ENCODE measurements around the gene PITPNB. TPM values are rescaled to one million over a fixed set of nuclear protein-coding genes. Genes with fewer than 3 reads are reported as not detected.

The PITPNB gene
- total RNA-seq, 1 experiment from 2014 or later: 13.4 TPM

DNA sequence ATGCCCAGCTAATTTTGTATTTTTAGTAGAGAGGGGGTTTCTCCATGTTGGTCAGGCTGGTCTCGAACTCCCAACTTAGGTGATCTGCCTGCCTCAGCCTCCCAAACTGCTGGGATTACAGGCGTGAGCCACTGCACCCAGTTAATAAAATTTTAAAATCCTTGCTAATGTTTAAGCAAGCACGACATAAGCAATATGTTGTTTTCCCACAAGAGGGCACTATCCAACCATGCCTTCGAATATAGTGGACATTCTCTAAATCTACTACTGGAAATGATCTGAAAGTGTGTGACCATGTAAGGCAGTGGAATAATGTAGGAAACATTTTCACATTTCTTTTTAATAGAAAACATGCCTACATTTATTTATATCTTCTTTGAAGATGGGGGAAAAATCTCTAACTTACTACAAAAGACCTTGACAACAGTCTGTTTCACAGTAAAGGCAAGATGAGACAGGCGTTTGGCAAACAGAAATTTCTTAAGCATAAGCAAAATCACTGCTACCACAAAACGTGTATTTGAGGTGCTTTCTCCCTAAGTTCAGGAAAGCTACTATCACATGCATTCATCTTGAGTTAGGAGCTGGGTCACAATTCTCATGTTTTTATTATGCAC lies 38.2 kb downstream of the PITPNB start:
- DNase-seq (ENCODE audit: low spot score): peak; percentile 39

DNA sequence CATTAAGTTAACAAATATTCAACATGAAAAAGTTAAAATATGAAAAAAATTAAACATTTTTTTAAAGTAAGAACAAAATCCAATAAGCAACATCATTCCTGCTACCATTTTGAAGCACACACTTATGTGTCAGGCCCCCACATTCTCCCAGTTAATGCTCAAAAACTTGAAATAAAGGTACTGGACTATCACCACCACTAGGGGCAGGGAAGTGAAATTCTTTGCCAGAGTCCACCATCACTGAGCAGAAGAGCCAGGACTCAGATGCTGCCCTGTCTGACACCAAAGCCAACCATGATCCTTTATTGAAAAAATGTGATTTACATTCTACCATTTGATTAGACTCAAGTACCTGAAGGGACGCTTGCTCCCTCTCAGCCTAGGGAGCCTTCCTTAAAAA lies 39.1 kb downstream of the PITPNB start:
- peak; percentile 11 for DNase-seq (ENCODE audit: low spot score)

DNA sequence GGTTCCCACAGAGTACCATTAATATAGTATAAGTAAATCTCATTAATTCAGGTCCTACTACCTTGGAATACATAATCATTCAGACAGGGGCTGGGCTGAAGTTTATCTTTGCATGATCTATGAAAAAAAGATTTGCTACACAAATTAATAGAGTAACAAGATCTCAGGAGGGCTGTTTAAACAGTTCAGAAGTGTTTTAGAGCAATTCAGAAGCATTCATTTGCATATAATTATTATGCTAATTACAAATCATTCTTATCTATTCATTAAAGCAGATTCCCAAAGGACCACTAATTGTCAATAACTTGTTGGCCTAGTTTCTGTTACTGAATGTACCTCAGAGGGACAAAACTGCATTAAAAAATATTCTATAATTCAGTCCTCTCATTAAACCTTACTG lies 40.5 kb downstream of the PITPNB start:
- no peak for DNase-seq (ENCODE audit: low spot score)

DNA sequence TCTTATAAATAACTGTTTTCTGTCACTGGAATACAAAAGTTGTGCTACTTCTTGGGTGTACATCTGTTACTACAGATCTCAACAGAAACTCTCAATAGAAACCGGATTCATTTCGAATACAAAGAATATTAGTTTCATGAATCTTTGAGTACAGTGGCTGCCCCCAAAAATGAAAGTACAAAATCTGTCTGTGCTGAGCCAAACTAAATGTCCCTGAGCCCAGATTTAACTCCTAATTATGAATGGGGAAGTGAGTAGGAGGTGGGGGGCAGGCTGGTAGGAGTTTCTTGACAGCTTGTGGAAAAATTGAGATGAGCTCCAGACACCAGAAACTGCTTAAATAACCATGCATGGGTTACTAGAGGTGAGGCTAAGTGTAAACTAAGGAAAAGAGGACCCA lies 41.6 kb downstream of the PITPNB start:
- no peak for DNase-seq (ENCODE audit: low spot score)

DNA sequence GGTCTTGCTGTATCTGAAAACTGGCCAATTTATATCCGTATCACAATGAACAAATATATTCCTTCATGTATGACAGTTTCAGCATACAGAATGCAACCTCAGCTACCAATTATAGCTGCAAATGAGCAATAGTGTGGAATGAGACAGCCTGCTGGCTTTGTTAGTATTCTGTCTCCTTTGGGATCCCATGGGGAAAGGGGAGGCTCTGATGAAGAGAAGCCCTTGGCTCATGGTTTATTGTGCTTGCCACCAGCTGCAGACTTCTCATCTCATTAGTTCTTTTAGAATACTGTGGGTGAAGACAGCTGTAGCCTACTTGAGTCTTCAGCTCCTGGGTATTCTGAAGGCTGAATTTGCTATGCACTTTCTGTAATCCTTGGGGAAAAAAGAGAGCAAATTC lies 42.4 kb downstream of the PITPNB start:
- DNase-seq (ENCODE audit: low spot score): no peak

DNA sequence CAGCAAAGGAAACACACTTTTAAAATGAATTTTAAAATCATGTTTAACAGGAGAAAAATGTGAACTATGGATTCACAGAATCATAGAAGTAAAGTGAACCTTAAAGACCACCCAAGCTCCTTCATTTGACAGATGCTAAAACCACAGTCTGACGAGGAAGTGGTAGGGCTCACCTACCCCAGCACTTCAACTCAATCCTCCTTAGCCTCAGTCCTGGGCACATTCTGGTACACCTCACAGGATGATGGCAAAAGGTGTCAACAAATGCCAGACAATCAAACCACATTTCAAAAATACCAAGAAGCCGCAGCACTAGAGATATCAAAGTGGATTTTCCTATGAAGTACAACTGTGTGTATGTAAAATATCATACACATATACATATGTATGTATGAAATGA lies 43.1 kb downstream of the PITPNB start:
- DNase-seq (ENCODE audit: low spot score): no peak

DNA sequence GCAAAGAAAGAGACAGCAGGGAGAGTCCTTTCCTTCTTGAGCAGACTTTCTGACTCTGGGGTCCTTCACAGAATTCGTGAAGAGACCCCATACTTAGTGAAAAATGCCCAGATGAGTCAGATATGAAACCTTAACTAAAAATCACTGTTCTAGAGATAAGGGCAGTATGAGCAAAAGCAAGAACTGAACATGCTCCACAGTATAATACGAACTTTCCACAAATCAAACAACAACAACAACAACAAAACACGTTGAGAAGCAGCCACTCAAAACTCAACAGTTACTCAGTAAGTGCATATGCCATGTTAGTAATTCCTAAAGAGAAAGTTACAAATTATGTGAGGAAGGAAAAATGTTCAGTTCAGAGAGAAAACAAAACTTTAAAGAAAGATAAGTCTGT lies 44.3 kb downstream of the PITPNB start:
- no peak for DNase-seq (ENCODE audit: low spot score)

DNA sequence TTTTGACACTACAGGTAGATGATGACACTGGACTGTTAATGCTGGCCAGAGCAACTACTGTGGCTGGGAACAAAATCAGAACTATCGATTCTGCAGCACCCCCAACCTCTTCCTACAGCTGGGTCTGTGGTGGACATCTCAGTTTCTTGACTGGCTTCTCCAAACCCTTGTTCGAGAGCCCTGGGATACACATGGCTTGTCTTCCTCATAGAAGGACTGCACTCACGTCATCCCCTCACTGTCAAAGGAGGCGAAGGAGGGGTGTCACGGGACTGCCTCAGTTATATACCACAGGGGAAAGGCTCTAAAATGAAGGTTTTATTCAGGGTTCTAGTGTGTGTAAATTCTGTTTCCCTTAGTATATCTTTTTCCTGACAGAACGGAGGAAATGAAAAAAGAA lies 44.9 kb downstream of the PITPNB start:
- DNase-seq (ENCODE audit: low spot score): no peak

DNA sequence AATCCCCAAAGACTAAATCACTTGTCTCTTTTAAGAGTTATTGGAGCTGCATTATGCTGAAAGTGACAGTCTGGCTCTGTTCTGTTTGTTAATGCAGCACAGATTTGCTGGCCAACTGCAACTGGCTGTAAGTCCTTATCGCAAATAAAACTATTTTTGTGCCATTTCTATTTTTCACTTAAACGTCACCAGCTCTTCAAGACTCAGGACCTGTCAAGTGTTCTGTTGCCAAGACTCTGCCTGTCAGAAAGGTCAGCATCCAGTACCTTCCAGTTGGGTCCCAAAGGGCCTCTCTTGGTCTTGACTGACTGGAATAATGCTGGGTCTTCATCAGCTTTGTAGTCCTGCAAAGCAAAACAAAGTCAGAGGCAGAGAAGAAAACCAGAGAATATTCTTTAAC lies 45.6 kb downstream of the PITPNB start:
- no peak for DNase-seq (ENCODE audit: low spot score)

DNA sequence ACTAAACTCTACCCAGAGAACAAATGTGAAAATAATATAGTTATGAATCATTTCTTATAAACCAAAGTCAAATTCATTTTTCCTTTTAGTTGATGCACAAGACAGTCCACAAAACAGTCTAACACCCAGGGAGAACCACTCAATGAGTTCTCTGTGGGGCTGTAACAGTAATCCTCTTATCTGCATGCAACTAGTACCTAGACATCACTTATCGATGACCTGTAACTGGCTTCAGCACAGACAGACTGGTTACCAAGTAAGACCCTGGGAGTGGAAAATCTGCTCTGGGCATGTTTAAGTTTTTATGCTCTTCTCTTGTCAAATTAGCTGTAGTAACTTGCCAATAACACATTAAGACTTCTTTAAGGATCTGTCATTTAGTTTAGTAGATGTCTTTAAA lies 46.6 kb downstream of the PITPNB start:
- DNase-seq (ENCODE audit: low spot score): no peak

DNA sequence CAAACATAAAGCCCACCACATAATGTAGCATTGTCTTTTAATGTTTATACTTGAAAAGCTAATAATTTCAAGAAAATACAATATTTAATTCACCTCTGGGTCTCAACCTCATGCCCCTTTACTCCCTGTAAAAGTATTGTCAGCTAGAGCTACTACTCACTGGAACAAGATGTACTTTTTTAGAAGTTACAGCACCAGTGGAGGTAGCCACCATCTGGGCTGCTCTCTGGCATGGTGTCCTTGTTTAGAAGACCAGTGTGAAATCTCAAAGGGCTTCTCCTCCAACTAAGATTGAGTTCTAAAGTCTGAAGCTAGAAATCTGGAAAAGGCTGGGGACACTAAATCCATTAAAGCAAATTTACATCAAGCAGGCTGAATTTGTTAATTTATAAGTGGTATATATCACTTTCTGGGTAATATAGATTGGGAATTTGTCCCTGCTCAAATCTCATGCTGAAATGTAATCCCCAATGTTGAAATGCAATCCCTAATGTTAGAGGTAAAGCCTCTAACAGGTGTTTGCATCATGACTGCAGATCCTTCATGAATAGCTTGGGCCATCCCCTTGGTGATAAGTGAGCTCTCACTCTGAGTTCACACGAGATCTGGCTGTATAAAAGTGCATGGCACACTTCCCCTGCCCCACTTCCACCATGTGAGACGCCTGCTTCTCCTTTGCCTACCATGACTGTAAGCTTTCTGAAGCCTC lies 47.6 kb downstream of the PITPNB start:
- DNase-seq (ENCODE audit: low spot score): no peak

DNA sequence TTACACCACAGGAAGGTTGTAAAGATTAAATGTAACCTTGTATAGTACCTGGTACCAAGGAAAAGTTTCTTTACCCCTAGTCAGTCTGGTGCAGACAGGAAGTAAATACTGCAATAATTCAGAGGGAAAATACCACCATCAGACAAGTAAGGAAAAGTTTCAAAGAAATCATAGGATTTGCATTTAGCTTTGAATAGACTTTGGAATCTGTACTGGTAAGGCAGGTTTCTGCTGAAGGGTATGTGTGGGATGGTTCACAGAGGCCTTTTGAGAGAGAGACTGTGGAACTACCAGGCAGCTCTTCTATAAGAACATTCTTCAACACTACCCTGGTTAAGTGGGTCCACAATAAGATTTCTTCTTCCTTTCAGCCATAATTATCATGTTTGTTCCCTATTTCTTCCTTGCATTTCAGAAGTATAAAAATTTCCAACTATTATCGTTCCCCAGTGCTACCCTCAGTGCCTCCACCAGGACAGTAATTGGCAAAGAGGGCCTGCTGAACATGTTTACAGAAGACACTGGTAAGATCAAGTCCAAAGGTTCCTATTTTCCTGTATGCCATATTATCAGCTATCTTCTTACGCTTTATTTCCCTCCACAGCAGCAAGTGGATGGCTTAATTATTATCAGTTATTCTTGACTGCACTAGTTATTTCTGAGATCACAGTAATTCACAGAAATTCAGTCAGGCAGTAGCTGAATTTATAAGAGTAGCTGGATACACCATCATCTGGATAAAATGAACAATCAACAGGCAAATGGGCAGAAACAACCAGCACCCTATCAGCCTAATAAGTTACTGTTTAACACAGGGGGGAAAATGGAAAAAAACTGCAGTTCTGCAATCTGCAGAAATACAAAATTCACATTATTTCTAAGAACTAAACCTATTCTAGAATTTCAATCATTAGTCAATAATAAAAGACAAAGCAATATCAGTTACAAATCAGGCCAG lies 48.5 kb downstream of the PITPNB start:
- DNase-seq (ENCODE audit: low spot score): no peak

DNA sequence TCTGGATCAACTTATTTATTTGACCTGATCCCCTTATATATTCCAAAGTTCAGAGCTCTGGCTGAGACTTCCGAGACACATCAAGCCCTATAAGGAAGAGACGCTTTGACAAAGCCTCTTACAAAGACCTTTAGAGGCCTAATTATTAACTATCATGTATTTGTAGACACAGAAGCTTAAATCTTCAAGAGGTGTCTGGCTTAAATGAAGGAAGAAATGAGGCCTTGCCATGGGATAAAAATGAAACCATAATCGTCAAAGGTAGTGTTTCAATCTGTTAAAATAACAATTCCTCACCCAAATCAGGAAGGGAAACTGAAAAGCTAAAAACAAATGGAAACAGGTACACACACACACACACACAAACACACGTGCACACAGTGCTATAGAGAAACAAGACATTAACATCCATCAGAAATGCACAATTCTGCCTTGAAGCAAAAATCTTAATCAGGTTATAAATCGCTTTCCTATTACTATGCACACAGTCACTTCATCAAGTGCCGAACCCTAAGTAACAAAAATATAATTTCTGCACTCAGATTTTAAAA lies 50.2 kb downstream of the PITPNB start:
- no peak for DNase-seq (ENCODE audit: low spot score)

DNA sequence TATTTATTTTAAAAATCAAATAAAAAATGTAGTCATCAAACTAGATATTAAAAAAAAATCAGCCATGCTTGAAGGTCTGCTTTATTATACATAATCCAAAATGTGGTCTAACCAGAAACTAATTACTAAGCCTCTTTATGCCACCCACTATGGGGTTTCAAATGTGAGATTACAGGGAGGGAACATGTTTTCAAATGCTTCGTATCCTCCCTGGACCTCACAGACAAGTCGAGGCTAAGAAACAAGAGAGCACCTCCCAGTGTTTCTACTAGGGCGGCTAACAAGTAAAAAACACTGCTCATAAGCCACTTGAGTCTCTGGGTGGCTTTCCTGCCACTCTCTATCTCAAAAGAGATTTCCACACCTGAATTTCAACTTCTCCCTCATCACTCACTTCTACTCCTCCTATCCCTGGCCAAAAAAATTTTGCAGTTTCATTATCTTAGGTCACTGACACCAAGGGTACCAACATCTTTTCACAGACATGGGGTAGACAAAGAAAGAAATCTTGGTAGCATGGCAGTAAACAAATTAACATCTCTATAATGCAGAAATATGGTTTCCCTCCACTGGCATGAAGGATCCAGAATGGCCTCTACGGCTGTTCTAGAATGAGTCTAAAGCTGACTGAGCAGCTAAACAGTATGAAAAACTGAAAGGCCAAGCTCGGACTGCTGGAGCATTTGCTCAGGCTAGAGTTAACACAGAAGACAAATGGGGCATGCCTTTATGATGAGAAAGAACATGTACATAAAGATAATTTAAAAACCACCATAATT lies 50.9 kb downstream of the PITPNB start:
- no peak for DNase-seq (ENCODE audit: low spot score)

DNA sequence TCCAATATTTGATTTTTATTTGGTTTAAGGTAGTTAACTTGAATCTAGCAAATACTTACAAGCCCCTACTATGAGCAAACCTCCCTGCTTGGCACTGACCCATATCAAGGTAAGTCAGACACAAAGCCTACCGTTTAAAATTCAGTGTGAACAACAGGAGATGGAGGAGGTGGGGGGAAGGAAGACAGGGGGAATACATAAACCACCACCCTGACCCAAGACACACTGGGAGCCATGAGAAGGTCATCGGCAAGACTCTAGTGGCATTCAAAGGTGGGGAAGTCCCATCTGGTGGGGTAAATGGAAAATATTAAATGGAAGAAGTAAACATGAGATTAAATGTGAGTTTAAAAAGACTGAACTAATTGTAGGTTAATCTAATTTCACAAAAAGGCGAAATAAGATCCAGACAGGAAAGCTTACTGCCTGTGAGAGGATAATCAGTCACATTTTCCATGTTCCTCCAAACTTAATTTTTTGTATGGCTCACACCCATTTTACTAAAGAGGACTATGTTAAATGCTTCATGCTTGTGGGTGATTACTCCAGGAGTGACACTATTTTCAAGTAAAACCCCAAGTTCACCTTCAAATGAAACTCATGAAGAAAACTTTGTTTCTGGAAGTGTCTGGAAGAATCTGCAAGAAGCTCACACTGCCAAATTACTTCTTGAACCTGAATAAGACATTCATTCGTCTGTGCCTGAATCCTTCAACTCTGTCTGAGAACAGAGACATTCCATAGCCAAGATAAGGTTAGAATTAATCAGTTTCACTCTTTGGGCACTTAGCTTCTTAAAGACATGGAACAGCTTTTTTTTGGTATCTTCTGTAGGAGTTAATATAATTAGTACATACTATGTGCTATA lies 51.7 kb downstream of the PITPNB start:
- DNase-seq (ENCODE audit: low spot score): no peak

DNA sequence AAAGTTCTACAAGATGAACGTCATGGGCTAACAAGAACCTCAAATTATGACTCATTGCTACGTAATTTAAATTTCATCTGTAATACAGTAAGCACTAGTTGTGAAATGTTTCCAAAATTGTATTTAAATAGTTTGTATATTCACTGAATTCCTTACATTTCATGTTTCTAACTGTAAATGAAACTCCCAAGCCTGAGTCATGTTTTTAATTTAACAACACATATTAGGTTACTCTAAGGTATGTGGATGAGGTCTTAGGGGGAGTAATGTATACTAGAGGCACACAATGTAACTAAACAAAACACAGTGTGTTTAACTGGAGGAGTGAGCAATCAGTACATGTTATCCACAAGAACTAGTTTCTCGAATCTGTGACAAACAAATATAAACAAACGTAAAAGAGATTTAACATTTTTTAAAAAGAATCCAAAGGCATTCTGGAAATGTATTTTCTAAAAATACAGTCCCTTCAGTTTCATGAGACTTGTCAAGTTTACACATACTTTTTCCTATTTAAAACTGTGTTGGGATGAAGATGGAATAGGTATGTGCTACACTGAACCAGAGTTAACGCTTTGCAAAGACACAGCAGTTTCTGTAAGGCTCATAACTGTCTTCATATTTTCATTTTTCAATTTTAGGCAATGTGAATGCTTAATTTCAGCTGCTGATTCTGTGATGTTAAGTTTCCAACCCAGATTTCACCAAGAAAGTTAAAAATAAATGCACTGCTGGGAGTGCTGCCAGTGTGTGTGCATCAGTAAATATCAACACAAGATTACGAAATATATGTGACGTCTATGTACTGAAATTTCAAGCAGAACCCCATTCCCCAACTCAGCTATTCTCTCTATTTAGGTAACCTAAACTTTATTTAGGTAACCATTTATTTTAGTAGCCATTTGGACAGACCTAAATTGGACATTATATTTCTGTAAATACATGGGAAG lies 52.6 kb downstream of the PITPNB start:
- peak; percentile 35 for DNase-seq (ENCODE audit: low spot score)

DNA sequence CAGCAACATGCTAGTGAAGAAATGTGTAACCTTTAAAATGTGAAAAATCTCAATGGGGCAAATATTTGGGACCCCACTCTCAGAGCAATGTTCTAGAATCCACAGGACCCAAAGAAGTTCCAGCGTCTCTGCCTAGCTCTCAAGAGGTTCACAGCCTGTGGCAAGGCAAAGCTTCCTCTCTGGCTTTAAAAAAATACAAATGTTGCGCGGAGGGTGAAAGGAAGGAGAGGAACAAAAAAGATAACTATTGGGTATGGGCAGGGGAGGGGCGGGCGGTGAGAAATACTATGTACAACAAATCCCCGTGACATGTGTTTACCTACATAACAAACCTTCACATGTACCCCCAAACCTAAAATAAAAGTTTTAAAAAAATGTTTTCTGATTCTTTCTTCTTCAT lies 53.6 kb downstream of the PITPNB start:
- DNase-seq (ENCODE audit: low spot score): no peak

DNA sequence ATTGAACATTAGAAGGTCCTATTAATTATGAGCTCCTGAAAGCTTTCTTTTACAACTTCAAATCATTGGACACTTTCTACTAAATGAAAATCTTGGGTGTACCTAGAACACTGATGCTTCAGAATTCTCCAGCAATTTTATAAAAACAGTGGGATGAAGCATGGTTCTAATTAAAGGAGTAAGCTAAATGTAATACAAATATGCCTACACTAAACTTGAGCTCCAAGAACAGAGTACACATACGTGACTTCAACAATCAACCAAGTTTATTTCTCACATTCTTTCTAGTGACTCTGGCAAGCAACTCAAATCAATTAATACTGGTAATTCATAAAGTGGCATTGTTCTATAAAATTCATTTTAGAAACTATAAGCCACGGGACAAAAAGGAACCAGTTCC lies 55.5 kb downstream of the PITPNB start:
- DNase-seq (ENCODE audit: low spot score): no peak

DNA sequence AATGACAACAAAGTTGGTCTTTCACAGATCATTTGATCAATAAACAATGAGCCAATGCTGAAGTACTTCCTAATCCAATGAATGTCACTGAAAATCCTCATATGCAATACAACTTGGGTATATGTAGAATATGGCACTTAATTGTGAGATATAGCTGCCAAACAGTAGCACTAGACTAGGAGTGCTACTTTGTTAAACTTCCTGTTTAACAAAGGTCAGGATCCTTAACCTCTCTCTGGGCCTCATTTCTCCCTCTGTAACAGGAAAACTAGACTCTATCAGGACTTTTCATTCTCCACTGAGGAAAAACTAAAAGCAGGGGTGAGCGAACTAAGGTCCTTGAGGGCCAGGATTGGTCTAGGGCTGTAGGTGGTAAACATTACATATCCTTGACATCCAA lies 56.1 kb downstream of the PITPNB start:
- no peak for DNase-seq (ENCODE audit: low spot score)

All from A172 (cell line).